HG03060 (cell line): ENCODE measurements around the gene UGT1A4.
"Not testable (repeated sequence)": the region's sequence is repeated elsewhere in the genome, so short reads cannot be mapped to it uniquely, and the experiment has no call there.

ENCODE experiments used
- ATAC-seq: cut with Tn5 transposase; IDR thresholded peaks from one replicate; pipeline ENCODE4 v1.9.1; 2021; ENCODE audit warnings: low read depth, moderate number of reproducible peaks; ENCODE audit not compliant: unreplicated experiment

Gene UGT1A4

GRCh38 chr2:233746475-233747282 is 28.1 kb downstream of the UGT1A4 start:
- no peak for ATAC-seq

- ATAC-seq = no peak
These were observed 28.7 kb downstream of the UGT1A4 start for GRCh38 chr2:233747283-233747544.

- ATAC-seq = not testable (repeated sequence)
These were observed 32.2 kb downstream of the UGT1A4 start for GRCh38 chr2:233750689-233751088.

GRCh38 chr2:233751212-233752009 is 32.9 kb downstream of the UGT1A4 start:
- not testable (repeated sequence) for ATAC-seq

- no peak for ATAC-seq
These were observed 36.5 kb downstream of the UGT1A4 start for GRCh38 chr2:233754872-233755611.

GRCh38 chr2:233756429-233757081 is 38.0 kb downstream of the UGT1A4 start:
- no peak for ATAC-seq

GRCh38 chr2:233758141-233758540 is 39.6 kb downstream of the UGT1A4 start:
- ATAC-seq = no peak

- ATAC-seq = no peak
These were observed 40.3 kb downstream of the UGT1A4 start for GRCh38 chr2:233758849-233759248.

- ATAC-seq = no peak
These were observed 41.5 kb downstream of the UGT1A4 start, which contains the start of gene UGT1A1 for GRCh38 chr2:233760043-233760442. TSS of gene UGT1A1 (plus strand) at chr2:233760270. CDS start at chr2:233760288, 18 bp downstream.

GRCh38 chr2:233761040-233761769 is 42.7 kb downstream of the UGT1A4 start:
- no peak for ATAC-seq

- ATAC-seq = no peak
These were observed 45.7 kb downstream of the UGT1A4 start for GRCh38 chr2:233764264-233764663.

- no peak for ATAC-seq
These were observed 46.2 kb downstream of the UGT1A4 start for GRCh38 chr2:233764761-233765160.

GRCh38 chr2:233766416-233766815 is 47.9 kb downstream of the UGT1A4 start:
- no peak for ATAC-seq

- ATAC-seq = no peak
These were observed 49.5 kb downstream of the UGT1A4 start for GRCh38 chr2:233768076-233768475.

GRCh38 chr2:233769260-233769659 is 50.7 kb downstream of the UGT1A4 start:
- no peak for ATAC-seq

GRCh38 chr2:233772153-233772552 is 53.6 kb downstream of the UGT1A4 start:
- ATAC-seq = no peak

- ATAC-seq = no peak
These were observed 54.0 kb downstream of the UGT1A4 start for GRCh38 chr2:233772583-233772982.

GRCh38 chr2:233773854-233774253 is 55.3 kb downstream of the UGT1A4 start:
- ATAC-seq = no peak

GRCh38 chr2:233775414-233775813 is 56.9 kb downstream of the UGT1A4 start:
- no peak for ATAC-seq

- ATAC-seq = no peak
These were observed 59.5 kb downstream of the UGT1A4 start, which contains the start of gene MROH2A for GRCh38 chr2:233778030-233778429. TSS of gene MROH2A (plus strand) at chr2:233778330. CDS start at chr2:233779359, 1,029 bp downstream.
